ENCODE data around the gene TELO2.

Gene TELO2

DNA sequence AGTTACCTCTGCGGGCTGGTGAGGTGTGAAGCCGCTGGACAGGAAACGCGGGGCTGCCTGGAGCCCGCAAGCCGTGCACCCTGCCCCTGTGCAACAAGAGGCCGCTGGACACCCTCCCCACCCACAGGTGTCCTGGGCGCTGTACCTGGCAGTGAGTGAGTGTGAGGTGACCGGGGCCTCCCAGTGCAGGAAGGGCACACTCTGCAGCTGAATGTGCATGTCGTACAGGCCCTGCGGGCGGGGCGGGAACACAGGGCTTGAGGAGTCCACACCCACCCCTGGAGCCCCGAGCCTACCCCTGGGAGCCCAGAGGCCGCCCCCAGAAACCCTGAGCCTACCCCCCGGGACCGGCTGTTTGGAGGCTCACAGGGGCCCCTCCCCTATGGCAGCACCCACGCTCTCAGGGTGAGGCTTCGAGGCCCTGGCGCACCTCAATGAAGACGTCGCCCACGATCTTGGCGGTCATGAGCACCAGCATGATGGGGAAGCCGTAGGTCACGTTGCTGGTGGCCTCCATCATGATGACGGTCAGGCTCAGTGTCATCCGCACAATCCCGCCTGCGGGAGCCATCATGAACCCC is 44.5 kb upstream of the TELO2 start:
- no peak overlapping the region for H2BK5ac ChIP-seq (ENCODE audit: low read depth, low read length, poor library complexity, severe bottlenecking)
- no peak overlapping the region for H3K4me2 ChIP-seq (ENCODE audit: low read length, poor library complexity, severe bottlenecking)
- 95% methylated on average over 30 of the region's 30 CpGs for WGBS

DNA sequence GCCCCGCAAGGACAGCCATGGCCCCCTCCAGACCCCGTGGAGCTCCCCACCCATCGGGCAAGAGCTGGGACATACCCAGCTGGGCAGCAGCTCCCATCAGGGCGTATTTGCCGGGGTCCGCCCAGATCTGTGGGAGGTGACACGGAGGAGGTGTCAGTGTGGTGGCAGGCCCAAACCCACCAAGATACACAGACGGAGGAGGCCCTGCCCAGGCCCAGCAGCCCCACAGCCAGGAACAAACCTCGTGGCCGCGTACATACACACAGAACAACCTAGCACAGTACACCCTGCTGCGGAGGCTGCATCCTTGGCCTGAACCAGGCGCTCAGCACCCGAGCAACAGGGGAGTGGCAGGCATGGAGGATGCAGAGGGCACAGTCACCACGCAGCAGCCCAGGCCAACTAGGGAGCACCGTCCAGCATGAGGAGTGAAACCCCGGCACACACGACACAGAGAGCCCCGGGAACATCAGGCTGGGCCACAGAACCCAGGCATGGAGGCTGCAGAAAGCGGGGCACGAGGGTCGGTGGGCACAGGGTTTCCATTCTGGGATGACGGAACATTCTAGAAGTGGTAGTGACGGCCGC is 43.9 kb upstream of the TELO2 start:
- Histone ChIP-seq H3K23ac (ENCODE audit: low read length in 2 of 2) (no peak overlapping the region), H3K4ac (ENCODE audit: low read depth in 1 of 2, low read length in 2 of 2) (no peak overlapping the region), H3K4me3 (ENCODE audit: insufficient read depth in 1 of 2, low read depth in 1 of 2, low read length in 2 of 2) (no peak overlapping the region), H3K4me2 (ENCODE audit: low read length, poor library complexity, severe bottlenecking) (no peak overlapping the region), H2BK120ac (ENCODE audit: low read depth, low read length) (no peak overlapping the region), H3K9me3 (ENCODE audit: control insufficient read depth, low read length) (no peaks in the 10 kb centered on the region), H2AFZ (ENCODE audit: low read depth, low read length) (no peak overlapping the region), H4K91ac (ENCODE audit: low read length) (no peak overlapping the region), H2BK15ac (ENCODE audit: low read depth, poor library complexity, severe bottlenecking) (no peak overlapping the region), H3K36me3 (ENCODE audit: control insufficient read depth in 1 of 2, insufficient read depth in 2 of 2, low read depth in 1 of 2, low read length in 2 of 2) (peaks cover 69 to 95% of the 10 kb centered on the region in 2 experiments), H3K9ac (ENCODE audit: low read length) (no peak overlapping the region), H2BK12ac (ENCODE audit: low read length in 2 of 2) (no peak overlapping the region), H2BK5ac (ENCODE audit: low read depth, low read length, poor library complexity, severe bottlenecking) (no peak overlapping the region), H3K27ac (ENCODE audit: low read length, poor library complexity, severe bottlenecking) (no peak overlapping the region), H3K18ac (ENCODE audit: low read depth in 1 of 2, low read length in 2 of 2) (no peak overlapping the region), H2AK5ac (ENCODE audit: low read length, severe bottlenecking) (no peak overlapping the region), H4K8ac (ENCODE audit: low read length) (no peak overlapping the region), H3K14ac (ENCODE audit: low read length in 2 of 2) (no peak overlapping the region), H3K27me3 (ENCODE audit: control insufficient read depth in 1 of 2, insufficient read depth in 1 of 2, low read length in 2 of 2) (no peaks in the 10 kb centered on the region), H3K4me1 (ENCODE audit: control insufficient read depth, insufficient read depth, low read depth, low read length) (peaks cover 2% of the 10 kb centered on the region), H3K79me1 (replicated peaks; ENCODE audit: low read length, poor library complexity, severe bottlenecking) (peaks cover 4% of the 10 kb centered on the region)
- WGBS, result 96% methylated on average over 25 of the region's 25 CpGs
- DNase-seq, result no peak

More for the DNA sequence above, 44.5 kb upstream of the TELO2 start:
- Histone ChIP-seq H3K23ac (ENCODE audit: low read length in 2 of 2) (no peak overlapping the region), H3K18ac (ENCODE audit: low read depth in 1 of 2, low read length in 2 of 2) (no peak overlapping the region), H3K27me3 (ENCODE audit: control insufficient read depth in 1 of 2, insufficient read depth in 1 of 2, low read length in 2 of 2) (no peaks in the 10 kb centered on the region), H3K4ac (ENCODE audit: low read depth in 1 of 2, low read length in 2 of 2) (no peak overlapping the region), H3K4me1 (ENCODE audit: control insufficient read depth, insufficient read depth, low read depth, low read length) (peaks cover 2% of the 10 kb centered on the region), H3K9ac (ENCODE audit: low read length) (no peak overlapping the region), H2BK120ac (ENCODE audit: low read depth, low read length) (no peak overlapping the region), H3K36me3 (ENCODE audit: control insufficient read depth in 1 of 2, insufficient read depth in 2 of 2, low read depth in 1 of 2, low read length in 2 of 2) (peaks cover 63 to 89% of the 10 kb centered on the region in 2 experiments), H2AK5ac (ENCODE audit: low read length, severe bottlenecking) (no peak overlapping the region), H2AFZ (ENCODE audit: low read depth, low read length) (no peak overlapping the region), H3K14ac (ENCODE audit: low read length in 2 of 2) (no peak overlapping the region), H4K8ac (ENCODE audit: low read length) (no peak overlapping the region), H3K9me3 (ENCODE audit: control insufficient read depth, low read length) (no peaks in the 10 kb centered on the region), H2BK12ac (ENCODE audit: low read length in 2 of 2) (no peak overlapping the region), H3K27ac (ENCODE audit: low read length, poor library complexity, severe bottlenecking) (no peak overlapping the region), H3K4me3 (ENCODE audit: insufficient read depth in 1 of 2, low read depth in 1 of 2, low read length in 2 of 2) (no peak overlapping the region), H4K91ac (ENCODE audit: low read length) (no peak overlapping the region), H2BK15ac (ENCODE audit: low read depth, poor library complexity, severe bottlenecking) (no peak overlapping the region), H3K79me1 (replicated peaks; ENCODE audit: low read length, poor library complexity, severe bottlenecking) (peaks cover 3% of the 10 kb centered on the region)
- no peak for DNase-seq

DNA sequence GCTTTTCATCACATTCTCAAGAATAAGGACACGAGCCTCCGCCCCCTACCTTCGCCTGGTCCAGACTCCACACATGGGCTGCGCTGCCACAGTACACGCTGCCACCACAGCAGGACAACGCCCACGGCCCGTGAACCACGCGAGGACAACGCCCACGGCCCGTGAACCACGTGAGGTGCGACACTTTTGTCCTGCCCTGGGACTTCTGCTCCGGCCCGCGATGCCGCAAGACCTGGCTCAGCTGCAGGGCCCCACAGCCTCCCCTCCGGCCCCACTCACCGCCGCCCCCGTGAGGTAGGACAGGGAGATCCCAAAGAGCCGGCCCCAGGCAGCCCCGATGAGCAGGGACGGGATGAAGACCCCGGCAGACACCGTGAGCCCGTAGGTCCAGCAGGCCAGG is 42.9 kb upstream of the TELO2 start:
- H3K9ac ChIP-seq (ENCODE audit: low read length), result no peak overlapping the region
- H3K27me3 ChIP-seq (ENCODE audit: control insufficient read depth in 1 of 2, insufficient read depth in 1 of 2, low read length in 2 of 2), result no peaks in the 10 kb centered on the region
- H3K36me3 ChIP-seq (ENCODE audit: control insufficient read depth in 1 of 2, insufficient read depth in 2 of 2, low read depth in 1 of 2, low read length in 2 of 2), result peaks cover 77 to 99% of the 10 kb centered on the region in 2 experiments
- H2AFZ ChIP-seq (ENCODE audit: low read depth, low read length), result no peak overlapping the region
- H2AK5ac ChIP-seq (ENCODE audit: low read length, severe bottlenecking), result no peak overlapping the region
- no peak for DNase-seq
- no peak overlapping the region for H3K14ac ChIP-seq (ENCODE audit: low read length in 2 of 2)
- no peak overlapping the region for H4K91ac ChIP-seq (ENCODE audit: low read length)
- H4K8ac ChIP-seq (ENCODE audit: low read length), result no peak overlapping the region
- no peak overlapping the region for H2BK5ac ChIP-seq (ENCODE audit: low read depth, low read length, poor library complexity, severe bottlenecking)
- H3K4me3 ChIP-seq (ENCODE audit: insufficient read depth in 1 of 2, low read depth in 1 of 2, low read length in 2 of 2), result no peak overlapping the region
- H2BK12ac ChIP-seq (ENCODE audit: low read length in 2 of 2), result no peak overlapping the region
- no peak overlapping the region for H3K23ac ChIP-seq (ENCODE audit: low read length in 2 of 2)
- H3K27ac ChIP-seq (ENCODE audit: low read length, poor library complexity, severe bottlenecking), result no peak overlapping the region
- no peak overlapping the region for H3K18ac ChIP-seq (ENCODE audit: low read depth in 1 of 2, low read length in 2 of 2)
- H3K4me1 ChIP-seq (ENCODE audit: control insufficient read depth, insufficient read depth, low read depth, low read length), result peaks cover 2% of the 10 kb centered on the region
- no peaks in the 10 kb centered on the region for H3K9me3 ChIP-seq (ENCODE audit: control insufficient read depth, low read length)
- no peak overlapping the region for H2BK15ac ChIP-seq (ENCODE audit: low read depth, poor library complexity, severe bottlenecking)
- no peak overlapping the region for H2BK120ac ChIP-seq (ENCODE audit: low read depth, low read length)
- H3K4me2 ChIP-seq (ENCODE audit: low read length, poor library complexity, severe bottlenecking), result no peak overlapping the region
- peaks cover 7% of the 10 kb centered on the region for H3K79me1 ChIP-seq (replicated peaks; ENCODE audit: low read length, poor library complexity, severe bottlenecking)
- 98% methylated on average over 29 of the region's 29 CpGs for WGBS
- H3K4ac ChIP-seq (ENCODE audit: low read depth in 1 of 2, low read length in 2 of 2), result no peak overlapping the region

DNA sequence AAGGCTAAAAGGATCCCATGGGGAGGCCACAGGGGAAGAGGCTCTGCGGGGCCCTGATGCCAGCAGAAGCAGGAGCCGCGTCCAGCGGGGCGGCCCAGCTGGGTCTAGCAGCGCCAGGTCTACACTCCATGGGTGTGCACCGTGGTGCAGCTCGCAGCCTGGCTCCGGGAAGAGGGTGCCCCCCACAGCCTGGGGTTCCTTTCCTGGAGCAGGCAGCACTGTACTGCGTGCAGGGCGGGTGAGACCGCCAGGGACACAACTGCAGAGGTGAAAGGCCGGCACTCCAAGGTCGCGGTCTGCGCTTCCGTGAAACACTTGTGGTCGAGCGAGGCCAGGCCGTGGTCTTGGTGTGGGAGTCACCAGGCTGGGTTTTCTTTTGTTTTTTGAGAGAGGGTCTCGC is 42.3 kb upstream of the TELO2 start:
- Histone ChIP-seq H3K27ac (ENCODE audit: low read length, poor library complexity, severe bottlenecking) (no peak overlapping the region), H2BK15ac (ENCODE audit: low read depth, poor library complexity, severe bottlenecking) (no peak overlapping the region), H3K36me3 (ENCODE audit: control insufficient read depth in 1 of 2, insufficient read depth in 2 of 2, low read depth in 1 of 2, low read length in 2 of 2) (peaks cover 80 to 99% of the 10 kb centered on the region in 2 experiments), H3K9me3 (ENCODE audit: control insufficient read depth, low read length) (no peaks in the 10 kb centered on the region), H3K4me1 (ENCODE audit: control insufficient read depth, insufficient read depth, low read depth, low read length) (peaks cover 2% of the 10 kb centered on the region), H4K8ac (ENCODE audit: low read length) (no peak overlapping the region), H3K27me3 (ENCODE audit: control insufficient read depth in 1 of 2, insufficient read depth in 1 of 2, low read length in 2 of 2) (no peaks in the 10 kb centered on the region), H2BK12ac (ENCODE audit: low read length in 2 of 2) (no peak overlapping the region), H2BK120ac (ENCODE audit: low read depth, low read length) (no peak overlapping the region), H3K23ac (ENCODE audit: low read length in 2 of 2) (no peak overlapping the region), H2AK5ac (ENCODE audit: low read length, severe bottlenecking) (no peak overlapping the region), H4K91ac (ENCODE audit: low read length) (no peak overlapping the region), H3K4ac (ENCODE audit: low read depth in 1 of 2, low read length in 2 of 2) (no peak overlapping the region), H2BK5ac (ENCODE audit: low read depth, low read length, poor library complexity, severe bottlenecking) (no peak overlapping the region), H3K14ac (ENCODE audit: low read length in 2 of 2) (no peak overlapping the region), H2AFZ (ENCODE audit: low read depth, low read length) (no peak overlapping the region), H3K18ac (ENCODE audit: low read depth in 1 of 2, low read length in 2 of 2) (no peak overlapping the region), H3K9ac (ENCODE audit: low read length) (no peak overlapping the region), H3K4me2 (ENCODE audit: low read length, poor library complexity, severe bottlenecking) (no peak overlapping the region), H3K79me1 (replicated peaks; ENCODE audit: low read length, poor library complexity, severe bottlenecking) (peaks cover 12% of the 10 kb centered on the region), H3K4me3 (ENCODE audit: insufficient read depth in 1 of 2, low read depth in 1 of 2, low read length in 2 of 2) (no peak overlapping the region)
- DNase-seq, result no peak
- WGBS, result 98% methylated on average over 21 of the region's 21 CpGs
